ENCODE data around the gene PRKCQ.

- TF ChIP-seq CTCF (IDR thresholded peaks at IDR 0.05; ENCODE audit: insufficient read depth, low read length), result no peak
- no peak for TF ChIP-seq POLR2AphosphoS5 (IDR thresholded peaks at IDR 0.05; ENCODE audit: low read depth)
- TF ChIP-seq REST (IDR thresholded peaks at IDR 0.05; ENCODE audit: insufficient replicate concordance, low read depth), result no peak
- no peak for TF ChIP-seq SPI1 (IDR thresholded peaks at IDR 0.05; ENCODE audit: borderline replicate concordance, low read depth)
Observed at GRCh38 chr10:6602026-6602699, 22.1 kb upstream of the PRKCQ start.

Data from HL-60 (cell line).